NT2/D1 (cell line): ENCODE measurements around the gene GRK5.

Experiments
- DNase-seq: peaks from one replicate; pipeline ENCODE4 v3.0.0-alpha.2; 2011; ENCODE audit warnings: low read depth, low spot score
- H3K27me3 ChIP-seq: 2 replicates; pipeline ENCODE4 v1.6.0; 2011; ENCODE audit warnings: mild to moderate bottlenecking; ENCODE audit not compliant: insufficient read length, insufficient read depth
- H3K36me3 ChIP-seq: 2 replicates; pipeline ENCODE4 v1.6.1; 2011; ENCODE audit warnings: mild to moderate bottlenecking, low read length, mixed read lengths; ENCODE audit not compliant: insufficient read depth, insufficient read length
- H3K4me1 ChIP-seq: 2 replicates; pipeline ENCODE4 v1.5.1; 2011; ENCODE audit not compliant: insufficient read depth, insufficient read length
- H3K4me3 ChIP-seq: 2 replicates; pipeline ENCODE4 v1.5.1; 2011; ENCODE audit warnings: low read depth; ENCODE audit not compliant: insufficient read length
- H3K9ac ChIP-seq: 2 replicates; pipeline ENCODE4 v1.6.0; 2011; ENCODE audit warnings: low read depth; ENCODE audit not compliant: insufficient read length
- H3K9me3 ChIP-seq: 2 replicates; pipeline ENCODE4 v1.5.1; 2011; ENCODE audit warnings: mild to moderate bottlenecking, low read length; ENCODE audit not compliant: insufficient read depth
- SUZ12 ChIP-seq: IDR thresholded peaks from 2 replicates; pipeline ENCODE4 v1.6.1; 2011; ENCODE audit not compliant: insufficient read length, insufficient read depth; ENCODE audit errors: extremely low read depth
- YY1 ChIP-seq: IDR thresholded peaks from 2 replicates; pipeline ENCODE4 v1.6.1; 2011; ENCODE audit not compliant: insufficient read length, insufficient read depth
- ZNF274 ChIP-seq: IDR thresholded peaks from 2 replicates; pipeline ENCODE4 v1.6.1; 2011; ENCODE audit warnings: mild to moderate bottlenecking, low read depth, low read length

The GRK5 gene

DNA sequence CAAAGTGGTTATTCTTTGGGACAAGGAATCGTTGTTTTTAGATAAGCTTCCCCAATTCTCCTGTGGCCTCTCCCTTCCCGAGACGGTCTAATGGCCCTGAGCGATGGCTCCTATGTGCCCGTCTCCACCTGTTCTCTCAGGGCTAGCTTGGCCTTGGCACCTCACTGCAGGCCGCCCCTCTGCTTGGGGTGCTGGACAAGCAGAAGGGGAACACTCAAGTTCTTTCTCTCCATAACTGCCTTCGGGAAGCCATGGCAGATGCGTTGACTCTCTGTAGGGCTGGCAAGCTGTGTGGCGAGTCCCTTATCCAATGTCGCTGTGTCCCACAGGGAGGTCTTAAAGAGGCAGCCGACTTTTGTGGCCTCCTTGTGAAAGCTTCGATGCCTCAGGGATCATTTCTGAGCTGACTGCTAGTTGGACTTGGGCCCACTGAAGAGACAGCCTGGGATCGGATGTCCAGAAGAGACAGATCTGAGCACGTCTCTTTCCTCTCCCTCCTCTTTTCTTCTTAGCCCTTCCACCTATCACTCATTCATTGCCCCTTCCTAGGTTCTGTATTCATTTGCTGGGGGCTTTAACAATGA, 70.8 kb downstream of the GRK5 start:
- no peak for DNase-seq
- H3K9ac ChIP-seq = no peak overlapping the region
- H3K4me1 ChIP-seq = peaks cover 2% of the 10 kb centered on the region
- no peaks in the 10 kb centered on the region for H3K36me3 ChIP-seq
- TF ChIP-seq SUZ12 (no peak), YY1 (no peak), ZNF274 (no peak)
- H3K4me3 ChIP-seq = no peak overlapping the region
- H3K9me3 ChIP-seq = no peaks in the 10 kb centered on the region
- H3K27me3 ChIP-seq = no peaks in the 10 kb centered on the region

DNA sequence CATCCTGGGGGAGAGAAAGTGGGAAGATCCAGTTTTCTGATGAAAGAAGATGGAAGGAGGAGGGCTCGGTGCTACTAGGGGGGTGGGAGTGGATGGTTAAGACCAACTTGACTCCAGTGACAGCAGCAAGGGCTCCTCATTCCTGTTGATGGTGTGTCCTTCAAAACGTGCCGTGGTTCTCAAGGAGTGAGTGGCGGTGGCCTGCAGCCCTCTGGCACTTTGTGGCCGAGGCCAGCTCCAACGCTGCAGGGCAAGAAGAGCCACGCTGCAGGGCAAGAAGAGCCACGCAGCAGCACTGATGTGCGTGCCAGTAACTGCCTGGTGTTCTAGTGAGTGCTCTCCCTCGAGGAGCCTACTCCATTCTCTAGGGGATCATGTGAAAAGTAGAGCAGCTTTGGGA, 72.1 kb downstream of the GRK5 start:
- no peak for DNase-seq
- Histone ChIP-seq H3K36me3 (no peaks in the 10 kb centered on the region), H3K4me3 (no peak overlapping the region), H3K27me3 (no peaks in the 10 kb centered on the region), H3K4me1 (peaks cover 2% of the 10 kb centered on the region), H3K9ac (no peak overlapping the region), H3K9me3 (no peaks in the 10 kb centered on the region)
- TF ChIP-seq YY1 = no peak
- TF ChIP-seq ZNF274 = no peak
- TF ChIP-seq SUZ12 = no peak

DNA sequence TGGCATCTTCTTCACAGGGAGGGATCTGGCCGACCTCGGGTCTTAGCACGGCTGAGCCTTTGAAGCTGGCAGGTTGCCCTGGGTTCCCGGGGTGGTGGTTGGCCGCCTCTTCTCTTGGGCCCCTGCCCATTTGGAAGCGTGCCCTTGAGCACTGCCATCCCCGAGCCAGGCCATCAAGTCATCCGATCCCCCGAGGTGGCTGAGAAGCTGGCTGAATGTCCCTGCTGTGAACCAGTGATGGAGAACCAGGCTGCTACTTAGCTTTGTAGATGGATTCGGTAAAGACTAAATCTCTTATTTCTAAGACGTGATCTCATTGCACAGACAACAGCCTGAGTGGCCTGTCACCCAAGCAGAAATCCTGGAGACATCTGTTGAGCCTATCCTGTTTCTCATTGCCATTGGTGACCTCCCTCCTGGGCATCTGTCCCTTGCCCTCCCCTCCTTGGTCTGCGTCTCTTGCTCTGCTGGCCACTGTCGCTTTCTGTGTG, 74.3 kb downstream of the GRK5 start:
- TF ChIP-seq ZNF274 (no peak), YY1 (no peak), SUZ12 (no peak)
- H3K36me3 ChIP-seq = no peaks in the 10 kb centered on the region
- peaks cover under 1% of the 10 kb centered on the region for H3K27me3 ChIP-seq
- no peak for DNase-seq
- H3K4me3 ChIP-seq = no peak overlapping the region
- H3K9ac ChIP-seq = no peak overlapping the region
- no peaks in the 10 kb centered on the region for H3K4me1 ChIP-seq
- H3K9me3 ChIP-seq = no peaks in the 10 kb centered on the region

DNA sequence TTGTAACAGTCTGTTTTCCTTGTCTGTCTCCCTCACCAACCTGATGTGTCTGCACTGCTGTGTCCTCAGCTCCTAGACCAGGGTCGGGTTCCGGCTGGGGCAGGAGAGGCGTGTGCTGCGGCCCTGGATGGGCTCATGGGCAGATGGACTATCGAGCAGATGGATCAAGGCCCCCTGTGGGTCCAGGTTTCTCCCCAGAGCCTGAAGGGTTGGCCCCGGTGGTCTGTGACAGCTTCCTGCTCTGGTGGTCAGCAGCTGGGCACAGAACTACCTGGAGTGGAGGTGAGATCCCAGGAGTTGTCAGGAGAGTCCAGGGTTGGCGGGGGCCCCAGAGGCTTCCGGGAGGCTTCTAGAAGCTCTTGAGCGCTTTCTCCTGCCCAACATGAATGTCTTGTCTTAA, 75.1 kb downstream of the GRK5 start:
- no peak overlapping the region for H3K9ac ChIP-seq

DNA sequence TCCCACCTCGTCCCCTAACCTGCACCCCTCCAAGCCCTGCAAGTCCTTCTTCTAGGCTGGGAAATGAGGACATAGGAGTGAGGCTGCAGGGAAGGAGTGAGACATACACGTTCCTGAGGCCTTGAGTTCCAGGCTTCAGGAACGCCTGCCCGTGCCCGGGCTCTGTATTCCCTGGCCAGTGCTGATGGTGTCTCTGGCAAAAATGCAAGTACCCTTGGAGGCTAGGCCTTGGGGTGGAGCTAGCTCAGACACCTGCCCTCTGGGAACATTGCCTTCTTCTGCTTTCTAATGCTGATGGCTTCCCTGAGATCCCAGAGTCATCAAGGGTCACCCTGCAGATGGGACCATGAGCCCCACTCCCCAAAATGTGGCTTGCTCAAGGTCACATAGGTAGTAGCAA, 76.0 kb downstream of the GRK5 start:
- DNase-seq = no peak
- TF ChIP-seq ZNF274 (no peak), YY1 (no peak), SUZ12 (no peak)
- peaks cover 2% of the 10 kb centered on the region for H3K4me1 ChIP-seq
- H3K9me3 ChIP-seq = no peaks in the 10 kb centered on the region
- H3K36me3 ChIP-seq = no peaks in the 10 kb centered on the region
- H3K4me3 ChIP-seq = no peak overlapping the region
- H3K27me3 ChIP-seq = peaks cover 3% of the 10 kb centered on the region
- no peak overlapping the region for H3K9ac ChIP-seq

More for the DNA sequence above, 75.1 kb downstream of the GRK5 start:
- Histone ChIP-seq H3K4me1 (no peaks in the 10 kb centered on the region), H3K36me3 (no peaks in the 10 kb centered on the region), H3K27me3 (peaks cover 3% of the 10 kb centered on the region), H3K9me3 (no peaks in the 10 kb centered on the region), H3K4me3 (no peak overlapping the region)
- no peak for TF ChIP-seq SUZ12
- DNase-seq = no peak

DNA sequence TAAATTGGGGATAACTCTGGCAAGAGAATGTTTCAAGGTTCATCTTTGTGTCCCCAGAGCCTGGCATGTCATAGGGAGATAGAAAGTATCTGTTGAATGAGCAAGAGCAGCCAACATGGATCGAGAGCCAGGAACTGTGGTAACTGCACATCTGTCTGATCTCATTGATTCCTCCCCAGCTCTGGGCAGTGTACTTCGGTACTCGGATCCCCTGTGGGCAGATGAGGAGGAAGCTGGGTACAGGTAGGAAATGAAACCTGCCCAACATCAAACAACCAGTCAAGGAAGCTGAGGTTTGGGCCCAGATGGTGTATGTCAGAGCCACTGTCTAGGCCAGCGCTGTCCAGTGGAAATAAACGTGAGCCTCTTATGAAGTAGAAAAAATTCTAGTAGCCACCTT, 76.4 kb downstream of the GRK5 start:
- H3K4me3 ChIP-seq = no peak overlapping the region
- no peak for TF ChIP-seq SUZ12
- no peak for TF ChIP-seq ZNF274
- no peak for TF ChIP-seq YY1
- no peaks in the 10 kb centered on the region for H3K36me3 ChIP-seq
- H3K9me3 ChIP-seq = no peaks in the 10 kb centered on the region
- no peak for DNase-seq
- no peak overlapping the region for H3K9ac ChIP-seq
- H3K27me3 ChIP-seq = peaks cover 3% of the 10 kb centered on the region
- peaks cover 6% of the 10 kb centered on the region for H3K4me1 ChIP-seq

DNA sequence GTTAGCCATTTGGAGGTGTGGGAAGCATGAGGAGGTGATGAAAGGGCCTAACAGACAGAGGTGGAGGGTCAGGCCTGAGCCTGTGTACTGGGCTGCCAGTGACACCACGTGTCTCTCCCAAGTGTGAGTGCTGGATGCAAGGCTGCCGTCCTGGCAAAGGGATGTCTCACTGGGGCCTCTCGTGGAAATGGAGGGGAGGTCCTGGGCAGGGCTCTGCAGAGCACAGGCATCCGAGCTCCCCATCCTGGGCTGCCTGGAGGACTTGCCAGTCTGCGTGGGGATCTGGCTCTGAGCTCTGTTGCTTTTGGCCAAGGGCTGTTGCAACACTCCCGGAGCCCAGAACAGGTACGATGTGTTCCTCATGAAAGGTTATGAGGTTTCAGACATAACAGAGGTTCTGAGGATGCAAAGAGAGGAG, 77.3 kb downstream of the GRK5 start:
- Histone ChIP-seq H3K27me3 (peaks cover 3% of the 10 kb centered on the region), H3K9me3 (no peaks in the 10 kb centered on the region), H3K4me3 (no peak overlapping the region), H3K4me1 (peaks cover 6% of the 10 kb centered on the region), H3K9ac (no peak overlapping the region), H3K36me3 (no peaks in the 10 kb centered on the region)
- DNase-seq = no peak
- no peak for TF ChIP-seq SUZ12
- no peak for TF ChIP-seq YY1
- TF ChIP-seq ZNF274 = no peak
